HepG2 (cell line): Measurements from ENCODE around the gene ZFX. TPM values are rescaled to one million over a fixed set of nuclear protein-coding genes. Genes with fewer than 3 reads are reported as not detected.

Experiments
- CEBPG ChIP-seq: IDR thresholded peaks from 2 replicates; pipeline ENCODE4 v1.6.1; 2016
- CENPT ChIP-seq: sonication (generic); formaldehyde crosslinking; IDR thresholded peaks from 2 replicates; pipeline ENCODE4 v1.8.0; 2022; ENCODE audit warnings: low read depth, mild to moderate bottlenecking, moderate library complexity, missing genetic modification reagents
- IKZF1 ChIP-seq: fragments of 450-650 bp; IDR thresholded peaks from 2 replicates; pipeline ENCODE4 v1.7.1; 2016
- ISL2 ChIP-seq: sonication (generic); formaldehyde crosslinking; IDR thresholded peaks from 2 replicates; pipeline ENCODE4 v1.5.0; 2020; ENCODE audit warnings: missing genetic modification reagents
- MYNN ChIP-seq: sonication (generic); formaldehyde crosslinking; IDR thresholded peaks from 2 replicates; pipeline ENCODE4 v1.4.0; 2020; ENCODE audit warnings: mild to moderate bottlenecking, low read depth, missing genetic modification reagents
- SOX6 ChIP-seq, 2 experiments: fragments of 450-650 bp in 1 of 2; sonication (generic) in 1 of 2; formaldehyde crosslinking in 1 of 2; IDR thresholded peaks; 2 replicates each; pipeline versions ENCODE4 v1.4.0 to v1.6.1; 2017 to 2020; ENCODE audit warnings: antibody characterized with exemption in 1 of 2, mild to moderate bottlenecking in 1 of 2, missing genetic modification reagents in 1 of 2
- SP2 ChIP-seq: sonication (generic); formaldehyde crosslinking; IDR thresholded peaks from 2 replicates; pipeline ENCODE4 v1.5.1; 2020; ENCODE audit warnings: mild to moderate bottlenecking, missing genetic modification reagents
- SUZ12 ChIP-seq: fragments of 150-350 bp; IDR thresholded peaks from 2 replicates; pipeline ENCODE4 v1.6.1; 2014; ENCODE audit warnings: low read depth, low read length
- TBX3 ChIP-seq: fragments of 450-650 bp; IDR thresholded peaks from 2 replicates; pipeline ENCODE4 v1.6.1; 2017; ENCODE audit warnings: antibody characterized with exemption, mild to moderate bottlenecking, inconsistent platforms, borderline replicate concordance
- ZNF329 ChIP-seq: sonication (generic); formaldehyde crosslinking; IDR thresholded peaks from 2 replicates; pipeline ENCODE4 v1.9.0; 2021; ENCODE audit warnings: low read depth, mild to moderate bottlenecking, missing genetic modification reagents
- ZNF709 ChIP-seq: sonication (generic); formaldehyde crosslinking; IDR thresholded peaks from 2 replicates; pipeline ENCODE4 v1.5.0; 2020; ENCODE audit warnings: mild to moderate bottlenecking, missing genetic modification reagents
- ZNF83 ChIP-seq: sonication (generic); formaldehyde crosslinking; IDR thresholded peaks from 2 replicates; pipeline ENCODE4 v1.4.0; 2020; ENCODE audit warnings: missing genetic modification reagents, mild to moderate bottlenecking, borderline replicate concordance
- polyA plus RNA-seq, 8 experiments: library from polyadenylated mRNA; depleted of rRNA in 3 of 8; stranded (reverse) in 7 of 8; unstranded in 1 of 8; fragments of >200 nt; fragmentation: Illumina TruSeq in 4 of 8; extraction: Trizol in 4 of 8; gene quantifications; 2 replicates each; pipeline versions ENCODE4 v1.2.1 to v1.2.3, GENCODE V29; 2011 to 2016; ENCODE audit warnings: low read depth in 4 of 8, missing spikeins in 1 of 8, mixed read lengths in 1 of 8; ENCODE audit not compliant: insufficient read depth in 1 of 8
- total RNA-seq, 5 experiments: library from RNA; depleted of rRNA; stranded (reverse); fragments of >200 nt; fragmentation: Illumina TruSeq; extraction: Trizol; gene quantifications; 2 replicates each; pipeline ENCODE4 v1.2.3, GENCODE V29; 2016; ENCODE audit warnings: low read depth in 1 of 5
- TF ChIP-seq, protein P1 (sequence below): sonication (generic); formaldehyde crosslinking; IDR thresholded peaks from 2 replicates; pipeline ENCODE4 v1.9.0; 2021; ENCODE audit warnings: missing genetic modification reagents, mild to moderate bottlenecking, borderline replicate concordance
- TF ChIP-seq, protein P2 (sequence below): sonication (generic); formaldehyde crosslinking; IDR thresholded peaks from 2 replicates; pipeline ENCODE4 v1.9.0; 2021; ENCODE audit warnings: mild to moderate bottlenecking, missing genetic modification reagents
- TF ChIP-seq, protein P3 (sequence below): sonication (generic); formaldehyde crosslinking; IDR thresholded peaks from 2 replicates; pipeline ENCODE4 v1.4.0; 2020; ENCODE audit warnings: missing genetic modification reagents
- TF ChIP-seq, protein P4 (sequence below): sonication (generic); formaldehyde crosslinking; IDR thresholded peaks from 2 replicates; pipeline ENCODE4 v1.5.0; 2020; ENCODE audit warnings: missing genetic modification reagents
- TF ChIP-seq, protein P5 (sequence below): sonication (generic); formaldehyde crosslinking; IDR thresholded peaks from 2 replicates; pipeline ENCODE4 v1.4.0; 2020; ENCODE audit warnings: missing genetic modification reagents

ZFX gene
- total and polyA plus RNA-seq, 2 of the 13 experiments (the other 11 are each of a cell fraction or from before 2014, with no cell fraction given) = 13.8 to 37.3 TPM

DNA sequence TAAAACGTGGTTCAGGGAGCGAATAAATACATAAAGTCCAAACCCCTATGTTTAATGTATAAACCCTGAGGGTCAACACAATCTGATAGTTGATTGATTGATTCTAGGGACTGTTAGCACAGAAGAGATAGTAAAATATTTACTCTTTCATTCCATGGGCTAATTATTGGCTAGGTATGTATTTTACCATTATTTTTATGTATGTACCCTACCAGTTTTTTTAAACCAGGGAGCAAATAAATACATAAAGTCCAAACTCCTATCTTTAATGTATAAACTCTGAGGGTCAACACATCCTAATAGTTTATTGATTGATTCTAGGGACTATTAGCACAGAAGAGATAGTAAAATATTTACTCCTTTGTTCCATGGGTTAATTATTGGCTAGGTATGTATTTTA is 40.0 kb downstream of the ZFX start (continued):
- TF ChIP-seq MYNN (CRISPR knock-in tag) (no peak), IKZF1 (no peak), ZNF709 (no peak), ZNF329 (CRISPR knock-in tag) (no peak), CENPT (CRISPR knock-in tag) (no peak), SUZ12 (no peak), ISL2 (CRISPR knock-in tag) (peak; percentile 91), SOX6 (IDR thresholded peaks at IDR 0.05) (no peak), SOX6 (CRISPR knock-in tag; IDR thresholded peaks at IDR 0.05) (peak; percentile 77; the same call in 1 of the 2 replicates), CEBPG (CRISPR knock-in tag) (no peak), SP2 (no peak), TBX3 (peak; percentile 97), ZNF83 (CRISPR knock-in tag) (no peak)
- TF ChIP-seq, protein P1, sequence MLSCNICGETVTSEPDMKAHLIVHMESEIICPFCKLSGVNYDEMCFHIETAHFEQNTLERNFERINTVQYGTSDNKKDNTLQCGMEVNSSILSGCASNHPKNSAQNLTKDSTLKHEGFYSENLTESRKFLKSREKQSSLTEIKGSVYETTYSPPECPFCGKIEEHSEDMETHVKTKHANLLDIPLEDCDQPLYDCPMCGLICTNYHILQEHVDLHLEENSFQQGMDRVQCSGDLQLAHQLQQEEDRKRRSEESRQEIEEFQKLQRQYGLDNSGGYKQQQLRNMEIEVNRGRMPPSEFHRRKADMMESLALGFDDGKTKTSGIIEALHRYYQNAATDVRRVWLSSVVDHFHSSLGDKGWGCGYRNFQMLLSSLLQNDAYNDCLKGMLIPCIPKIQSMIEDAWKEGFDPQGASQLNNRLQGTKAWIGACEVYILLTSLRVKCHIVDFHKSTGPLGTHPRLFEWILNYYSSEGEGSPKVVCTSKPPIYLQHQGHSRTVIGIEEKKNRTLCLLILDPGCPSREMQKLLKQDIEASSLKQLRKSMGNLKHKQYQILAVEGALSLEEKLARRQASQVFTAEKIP (CRISPR knock-in tag) = no peak
- TF ChIP-seq, protein P2, sequence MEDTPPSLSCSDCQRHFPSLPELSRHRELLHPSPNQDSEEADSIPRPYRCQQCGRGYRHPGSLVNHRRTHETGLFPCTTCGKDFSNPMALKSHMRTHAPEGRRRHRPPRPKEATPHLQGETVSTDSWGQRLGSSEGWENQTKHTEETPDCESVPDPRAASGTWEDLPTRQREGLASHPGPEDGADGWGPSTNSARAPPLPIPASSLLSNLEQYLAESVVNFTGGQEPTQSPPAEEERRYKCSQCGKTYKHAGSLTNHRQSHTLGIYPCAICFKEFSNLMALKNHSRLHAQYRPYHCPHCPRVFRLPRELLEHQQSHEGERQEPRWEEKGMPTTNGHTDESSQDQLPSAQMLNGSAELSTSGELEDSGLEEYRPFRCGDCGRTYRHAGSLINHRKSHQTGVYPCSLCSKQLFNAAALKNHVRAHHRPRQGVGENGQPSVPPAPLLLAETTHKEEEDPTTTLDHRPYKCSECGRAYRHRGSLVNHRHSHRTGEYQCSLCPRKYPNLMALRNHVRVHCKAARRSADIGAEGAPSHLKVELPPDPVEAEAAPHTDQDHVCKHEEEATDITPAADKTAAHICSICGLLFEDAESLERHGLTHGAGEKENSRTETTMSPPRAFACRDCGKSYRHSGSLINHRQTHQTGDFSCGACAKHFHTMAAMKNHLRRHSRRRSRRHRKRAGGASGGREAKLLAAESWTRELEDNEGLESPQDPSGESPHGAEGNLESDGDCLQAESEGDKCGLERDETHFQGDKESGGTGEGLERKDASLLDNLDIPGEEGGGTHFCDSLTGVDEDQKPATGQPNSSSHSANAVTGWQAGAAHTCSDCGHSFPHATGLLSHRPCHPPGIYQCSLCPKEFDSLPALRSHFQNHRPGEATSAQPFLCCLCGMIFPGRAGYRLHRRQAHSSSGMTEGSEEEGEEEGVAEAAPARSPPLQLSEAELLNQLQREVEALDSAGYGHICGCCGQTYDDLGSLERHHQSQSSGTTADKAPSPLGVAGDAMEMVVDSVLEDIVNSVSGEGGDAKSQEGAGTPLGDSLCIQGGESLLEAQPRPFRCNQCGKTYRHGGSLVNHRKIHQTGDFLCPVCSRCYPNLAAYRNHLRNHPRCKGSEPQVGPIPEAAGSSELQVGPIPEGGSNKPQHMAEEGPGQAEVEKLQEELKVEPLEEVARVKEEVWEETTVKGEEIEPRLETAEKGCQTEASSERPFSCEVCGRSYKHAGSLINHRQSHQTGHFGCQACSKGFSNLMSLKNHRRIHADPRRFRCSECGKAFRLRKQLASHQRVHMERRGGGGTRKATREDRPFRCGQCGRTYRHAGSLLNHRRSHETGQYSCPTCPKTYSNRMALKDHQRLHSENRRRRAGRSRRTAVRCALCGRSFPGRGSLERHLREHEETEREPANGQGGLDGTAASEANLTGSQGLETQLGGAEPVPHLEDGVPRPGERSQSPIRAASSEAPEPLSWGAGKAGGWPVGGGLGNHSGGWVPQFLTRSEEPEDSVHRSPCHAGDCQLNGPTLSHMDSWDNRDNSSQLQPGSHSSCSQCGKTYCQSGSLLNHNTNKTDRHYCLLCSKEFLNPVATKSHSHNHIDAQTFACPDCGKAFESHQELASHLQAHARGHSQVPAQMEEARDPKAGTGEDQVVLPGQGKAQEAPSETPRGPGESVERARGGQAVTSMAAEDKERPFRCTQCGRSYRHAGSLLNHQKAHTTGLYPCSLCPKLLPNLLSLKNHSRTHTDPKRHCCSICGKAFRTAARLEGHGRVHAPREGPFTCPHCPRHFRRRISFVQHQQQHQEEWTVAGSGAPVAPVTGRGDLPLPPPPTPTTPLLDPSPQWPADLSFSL (CRISPR knock-in tag) = no peak
- TF ChIP-seq, protein P3, sequence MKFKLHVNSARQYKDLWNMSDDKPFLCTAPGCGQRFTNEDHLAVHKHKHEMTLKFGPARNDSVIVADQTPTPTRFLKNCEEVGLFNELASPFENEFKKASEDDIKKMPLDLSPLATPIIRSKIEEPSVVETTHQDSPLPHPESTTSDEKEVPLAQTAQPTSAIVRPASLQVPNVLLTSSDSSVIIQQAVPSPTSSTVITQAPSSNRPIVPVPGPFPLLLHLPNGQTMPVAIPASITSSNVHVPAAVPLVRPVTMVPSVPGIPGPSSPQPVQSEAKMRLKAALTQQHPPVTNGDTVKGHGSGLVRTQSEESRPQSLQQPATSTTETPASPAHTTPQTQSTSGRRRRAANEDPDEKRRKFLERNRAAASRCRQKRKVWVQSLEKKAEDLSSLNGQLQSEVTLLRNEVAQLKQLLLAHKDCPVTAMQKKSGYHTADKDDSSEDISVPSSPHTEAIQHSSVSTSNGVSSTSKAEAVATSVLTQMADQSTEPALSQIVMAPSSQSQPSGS (CRISPR knock-in tag) = peak; percentile 53; the same call in 1 of the 2 replicates
- TF ChIP-seq, protein P4, sequence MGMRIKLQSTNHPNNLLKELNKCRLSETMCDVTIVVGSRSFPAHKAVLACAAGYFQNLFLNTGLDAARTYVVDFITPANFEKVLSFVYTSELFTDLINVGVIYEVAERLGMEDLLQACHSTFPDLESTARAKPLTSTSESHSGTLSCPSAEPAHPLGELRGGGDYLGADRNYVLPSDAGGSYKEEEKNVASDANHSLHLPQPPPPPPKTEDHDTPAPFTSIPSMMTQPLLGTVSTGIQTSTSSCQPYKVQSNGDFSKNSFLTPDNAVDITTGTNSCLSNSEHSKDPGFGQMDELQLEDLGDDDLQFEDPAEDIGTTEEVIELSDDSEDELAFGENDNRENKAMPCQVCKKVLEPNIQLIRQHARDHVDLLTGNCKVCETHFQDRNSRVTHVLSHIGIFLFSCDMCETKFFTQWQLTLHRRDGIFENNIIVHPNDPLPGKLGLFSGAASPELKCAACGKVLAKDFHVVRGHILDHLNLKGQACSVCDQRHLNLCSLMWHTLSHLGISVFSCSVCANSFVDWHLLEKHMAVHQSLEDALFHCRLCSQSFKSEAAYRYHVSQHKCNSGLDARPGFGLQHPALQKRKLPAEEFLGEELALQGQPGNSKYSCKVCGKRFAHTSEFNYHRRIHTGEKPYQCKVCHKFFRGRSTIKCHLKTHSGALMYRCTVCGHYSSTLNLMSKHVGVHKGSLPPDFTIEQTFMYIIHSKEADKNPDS = no peak
- TF ChIP-seq, protein P5, sequence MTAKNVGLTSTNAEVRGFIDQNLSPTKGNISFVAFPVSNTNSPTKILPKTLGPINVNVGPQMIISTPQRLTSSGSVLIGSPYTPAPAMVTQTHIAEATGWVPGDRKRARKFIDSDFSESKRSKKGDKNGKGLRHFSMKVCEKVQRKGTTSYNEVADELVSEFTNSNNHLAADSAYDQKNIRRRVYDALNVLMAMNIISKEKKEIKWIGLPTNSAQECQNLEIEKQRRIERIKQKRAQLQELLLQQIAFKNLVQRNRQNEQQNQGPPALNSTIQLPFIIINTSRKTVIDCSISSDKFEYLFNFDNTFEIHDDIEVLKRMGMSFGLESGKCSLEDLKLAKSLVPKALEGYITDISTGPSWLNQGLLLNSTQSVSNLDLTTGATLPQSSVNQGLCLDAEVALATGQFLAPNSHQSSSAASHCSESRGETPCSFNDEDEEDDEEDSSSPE (CRISPR knock-in tag) = 0 out of 2 replicates have a peak, but pooled peaks have one; percentile 26
